Nephron progenitor cell (in vitro differentiated cells): ENCODE data around the gene ABHD10.

Source experiments
- DNase-seq: peaks from one replicate; pipeline ENCODE4 v3.0.0; 2021
- H3K27ac Mint-ChIP-seq: 2 replicates; pipeline ENCODE4 v1.8.0; 2021; ENCODE audit warnings: mild to moderate bottlenecking, moderate library complexity, mixed read lengths
- H3K27me3 Mint-ChIP-seq: 2 replicates; pipeline ENCODE4 v1.8.0; 2021; ENCODE audit warnings: mild to moderate bottlenecking, low read depth, mixed read lengths; ENCODE audit not compliant: poor library complexity
- H3K36me3 Mint-ChIP-seq: 2 replicates; pipeline ENCODE4 v1.8.0; 2021; ENCODE audit warnings: low read depth, mixed read lengths
- H3K4me1 Mint-ChIP-seq: 2 replicates; pipeline ENCODE4 v1.8.0; 2021; ENCODE audit warnings: mixed read lengths
- H3K4me3 Mint-ChIP-seq: 2 replicates; pipeline ENCODE4 v1.8.0; 2021; ENCODE audit warnings: mild to moderate bottlenecking, moderate library complexity, mixed read lengths
- H3K9me3 Mint-ChIP-seq: 2 replicates; pipeline ENCODE4 v1.8.0; 2021; ENCODE audit warnings: mild to moderate bottlenecking, moderate library complexity, mixed read lengths
- CTCF ChIP-seq: fragments of 200-600 bp; sonication (generic); IDR thresholded peaks from 2 replicates; pipeline ENCODE4 v1.5.0; 2021; ENCODE audit warnings: antibody characterized with exemption

Gene ABHD10

GRCh38 chr3:112009670-112010069 lies 30.8 kb downstream of the ABHD10 start:
- Mint-ChIP-seq H3K4me3 (no peak overlapping the region), H3K36me3 (peaks cover 54% of the 10 kb centered on the region), H3K9me3 (no peaks in the 10 kb centered on the region), H3K27me3 (no peaks in the 10 kb centered on the region), H3K4me1 (peaks cover 56% of the 10 kb centered on the region), H3K27ac (peak overlapping the region; percentile 60)
- TF ChIP-seq CTCF: no peak
- no peak for DNase-seq

- Mint-ChIP-seq H3K36me3 (peaks cover 45% of the 10 kb centered on the region), H3K27ac (peak overlapping the region; percentile 97), H3K4me3 (peak overlapping the region; percentile 9), H3K9me3 (no peaks in the 10 kb centered on the region), H3K4me1 (peaks cover 48% of the 10 kb centered on the region), H3K27me3 (no peaks in the 10 kb centered on the region)
- DNase-seq: no peak
- TF ChIP-seq CTCF: no peak
Measured at GRCh38 chr3:112010636-112011035, 31.8 kb downstream of the ABHD10 start.

- H3K36me3 Mint-ChIP-seq: peaks cover 41% of the 10 kb centered on the region
- no peaks in the 10 kb centered on the region for H3K9me3 Mint-ChIP-seq
- no peaks in the 10 kb centered on the region for H3K27me3 Mint-ChIP-seq
- H3K27ac Mint-ChIP-seq: peak overlapping the region; percentile 97
- no peak overlapping the region for H3K4me3 Mint-ChIP-seq
- no peak for TF ChIP-seq CTCF
- no peak for DNase-seq
- H3K4me1 Mint-ChIP-seq: peaks cover 48% of the 10 kb centered on the region
Measured at GRCh38 chr3:112011376-112011940, 32.6 kb downstream of the ABHD10 start.

- peak overlapping the region; percentile 84 for H3K27ac Mint-ChIP-seq
- no peak overlapping the region for H3K4me3 Mint-ChIP-seq
- H3K36me3 Mint-ChIP-seq: peaks cover 34% of the 10 kb centered on the region
- TF ChIP-seq CTCF: no peak
- DNase-seq: no peak
- no peaks in the 10 kb centered on the region for H3K27me3 Mint-ChIP-seq
- H3K4me1 Mint-ChIP-seq: peaks cover 48% of the 10 kb centered on the region
- H3K9me3 Mint-ChIP-seq: no peaks in the 10 kb centered on the region
Measured at GRCh38 chr3:112012205-112012992, 33.6 kb downstream of the ABHD10 start.

GRCh38 chr3:112013058-112013783 lies 34.4 kb downstream of the ABHD10 start:
- TF ChIP-seq CTCF: peak; percentile 71
- Mint-ChIP-seq H3K27ac (peak overlapping the region; percentile 84), H3K4me1 (peaks cover 48% of the 10 kb centered on the region), H3K27me3 (no peaks in the 10 kb centered on the region), H3K9me3 (no peaks in the 10 kb centered on the region), H3K36me3 (peaks cover 32% of the 10 kb centered on the region), H3K4me3 (no peak overlapping the region)
- peak; percentile 59 for DNase-seq
